Adrenal gland (tissue), 12 donors: ENCODE data around the gene PLXNA1. TPM values are rescaled to one million over a fixed set of nuclear protein-coding genes. Genes with fewer than 3 reads are reported as not detected.

ENCODE experiments used
- DNase-seq, 7 donors: peaks; one replicate each; pipeline ENCODE4 v3.0.0-alpha.2; 2019 to 2020
- H3K27ac ChIP-seq, 5 donors: fragments of 200-600 bp; sonication (generic) in 4 of 5; 1 replicate in 3 of 5; 2 replicates in 2 of 5; pipeline versions ENCODE4 v1.5.1 to v1.8.0; 2016 to 2020; ENCODE audit warnings: mild to moderate bottlenecking in 1 of 5
- H3K27me3 ChIP-seq: fragments of 200-600 bp; 2 replicates; pipeline ENCODE4 v1.8.0; 2021
- H3K36me3 ChIP-seq, 2 donors: fragments of 200-600 bp; replicated peaks in 1 of 2; 1 replicate in 1 of 2; 2 replicates in 1 of 2; pipeline versions ENCODE4 v1.5.1 to v1.8.0; 2018 to 2022
- H3K4me1 ChIP-seq, 2 donors: fragments of 200-600 bp; replicated peaks in 1 of 2; 1 replicate in 1 of 2; 2 replicates in 1 of 2; pipeline versions ENCODE4 v1.5.1 to v1.8.0; 2018 to 2021
- H3K4me3 ChIP-seq, 4 donors: fragments of 200-600 bp; sonication (generic) in 3 of 4; one replicate each; pipeline ENCODE4 v1.5.1; 2016 to 2018
- H3K9me3 ChIP-seq, 3 donors: fragments of 200-600 bp; sonication (generic) in 1 of 3; replicated peaks in 1 of 3; 1 replicate in 2 of 3; 2 replicates in 1 of 3; pipeline versions ENCODE4 v1.5.1 to v1.8.0; 2016 to 2021
- CTCF ChIP-seq, 6 experiments: fragments of 450-650 bp in 4 of 6; fragments of 200-600 bp in 2 of 6; sonication (generic) in 1 of 6; IDR thresholded peaks; 1 replicate in 5 of 6; 2 replicates in 1 of 6; pipeline versions ENCODE4 v1.5.1 to v1.8.0; 2016 to 2021; ENCODE audit warnings: antibody characterized with exemption in 6 of 6, mild to moderate bottlenecking in 2 of 6, moderate library complexity in 1 of 6
- POLR2A ChIP-seq, 2 donors: fragments of 450-650 bp; IDR thresholded peaks; one replicate each; pipeline ENCODE4 v1.6.1; 2017; ENCODE audit warnings: antibody characterized with exemption in 2 of 2, mild to moderate bottlenecking in 2 of 2, moderate library complexity in 1 of 2
- WGBS, 4 donors: extraction: QIAGEN DNeasy Blood & Tissue Kit in 2 of 4; methylation state at CpG; one replicate each; pipeline versions ENCODE4 v1.1.5 to v1.1.7; 2013 to 2017; 5-methylcytosine and 5-hydroxymethylcytosine counted together
- intact Hi-C, 2 donors: fragments of 100-400 bp; cut with DNase I; formaldehyde crosslinking; loops; one replicate each; pipeline versions ENCODE4 v1.14.1 to v1.15.0; 2022 to 2023
- polyA plus RNA-seq, 3 donors: library from polyadenylated mRNA; stranded (reverse); fragments of 200-250 nt in 2 of 3; fragments of 350-450 nt in 1 of 3; fragmentation: Illumina TruSeq in 1 of 3; extraction: RNeasy Lipid Tissue Mini Kit (QIAGEN cat#74804) in 1 of 3; gene quantifications; one replicate each; pipeline ENCODE4 v1.2.3, GENCODE V29; 2013 to 2014
- total RNA-seq, 9 donors: library from RNA; depleted of rRNA in 4 of 9; stranded (reverse); fragments of >200 nt in 4 of 9; fragments of 120-200 nt in 1 of 9; fragmentation: NEBNext Ultra II Directional in 1 of 9; extraction: Animal tissue kit (Norgen Biotek cat#: 25700) in 1 of 9; gene quantifications; one replicate each; pipeline versions ENCODE4 v1.1.0 to v1.2.4, GENCODE V29; 2013 to 2023
- donor health status: healthy with polysubstance abuse.
- donor health status: Bipolar disorder and iron deficiency.
- donor health status: DM: yes; HTN: yes; CAD: no.
- donor health status: DM: no; HTN: no; CAD: no.
- donor health status: DM: no; HTN: no; CAD: no.
- donor health status: DM: yes; HTN: yes; CAD: no.

The PLXNA1 gene
- total and polyA plus RNA-seq, 12 donors, result 9.5 to 29.9 (median 20.2) TPM

- DNase-seq, result peak in 3 of 7 donors; percentile 25 to 53 (median 37)
- WGBS, 4 donors, result 57 to 78% (median 72%) methylated on average over 8 of the region's 8 CpGs
- Histone ChIP-seq H3K9me3 (no peaks in the 10 kb centered on the region), H3K4me3 (no peak overlapping the region), H3K4me1 (no peaks in the 10 kb centered on the region), H3K27ac (peak overlapping the region in 1 of 5 donors; percentile 36), H3K36me3 (no peaks in the 10 kb centered on the region), H3K27me3 (no peaks in the 10 kb centered on the region)
- TF ChIP-seq CTCF (IDR thresholded peaks at IDR 0.05), result no peak
- no peak for TF ChIP-seq POLR2A (IDR thresholded peaks at IDR 0.05)
- intact Hi-C loops, result no loop called here
These were observed 35.5 kb upstream of the PLXNA1 start for GRCh38 chr3:126947429-126947828.

GRCh38 chr3:126948980-126949535 lies 33.9 kb upstream of the PLXNA1 start:
- no peaks in the 10 kb centered on the region for H3K36me3 ChIP-seq
- H3K4me3 ChIP-seq, result no peak overlapping the region
- intact Hi-C loops, result no loop called here
- WGBS, 4 donors, result 93 to 98% (median 95%) methylated on average over 14 of the region's 14 CpGs
- H3K27me3 ChIP-seq, result no peaks in the 10 kb centered on the region
- no peak overlapping the region for H3K27ac ChIP-seq
- H3K4me1 ChIP-seq, result no peaks in the 10 kb centered on the region
- H3K9me3 ChIP-seq, result no peaks in the 10 kb centered on the region
- TF ChIP-seq POLR2A (IDR thresholded peaks at IDR 0.05) (no peak), CTCF (IDR thresholded peaks at IDR 0.05) (no peak)
- DNase-seq, result no peak

GRCh38 chr3:126951561-126951960 lies 31.4 kb upstream of the PLXNA1 start:
- Histone ChIP-seq H3K27me3 (no peaks in the 10 kb centered on the region), H3K27ac (no peak overlapping the region), H3K36me3 (no peaks in the 10 kb centered on the region), H3K4me1 (no peaks in the 10 kb centered on the region), H3K4me3 (no peak overlapping the region), H3K9me3 (no peaks in the 10 kb centered on the region)
- intact Hi-C loops, result no loop called here
- whole genome bisulfite sequencing, 4 donors, result 83 to 95% (median 91%) methylated on average over 2 to 5 of the region's 5 CpGs
- TF ChIP-seq POLR2A (IDR thresholded peaks at IDR 0.05) (no peak), CTCF (IDR thresholded peaks at IDR 0.05) (no peak)
- peak in 1 of 7 donors; percentile 0 for DNase-seq

- Histone ChIP-seq H3K4me1 (no peaks in the 10 kb centered on the region), H3K9me3 (no peaks in the 10 kb centered on the region), H3K27ac (no peak overlapping the region), H3K27me3 (no peaks in the 10 kb centered on the region), H3K36me3 (no peaks in the 10 kb centered on the region), H3K4me3 (no peak overlapping the region)
- 94 to 96% (median 95%) methylated on average over 7 to 10 of the region's 10 CpGs for WGBS, 4 donors
- intact Hi-C loops, result no loop called here
- TF ChIP-seq POLR2A (IDR thresholded peaks at IDR 0.05) (no peak), CTCF (IDR thresholded peaks at IDR 0.05) (no peak)
- peak in 1 of 7 donors; percentile 4 for DNase-seq
These were observed 30.5 kb upstream of the PLXNA1 start for GRCh38 chr3:126952261-126952982.
